B cell (primary cell): Measurements from ENCODE around the gene KCNIP1. TPM values are rescaled to one million over a fixed set of nuclear protein-coding genes. Genes with fewer than 3 reads are reported as not detected.

Experiments
- ATAC-seq: fragments of 200-7000 bp; cut with Tn5 transposase; one replicate; pipeline ENCODE4 v1.10.0; 2021; ENCODE audit warnings: low read depth, mild to moderate bottlenecking, moderate number of reproducible peaks, moderate library complexity
- CTCF ChIA-PET: fragments of 350-600 bp; sonication (Branson Sonifier 250); formaldehyde crosslinking; loops from one replicate; lab custom pipeline; 2021; ENCODE audit warnings: antibody characterized with exemption, inconsistent platforms; lab: Charles Lee
- POLR2A ChIA-PET: fragments of 350-600 bp; sonication (Branson Sonifier 250); formaldehyde crosslinking; loops from one replicate; lab custom pipeline; 2021; ENCODE audit warnings: antibody characterized with exemption; lab: Charles Lee
- DNase-seq: peaks from one replicate; pipeline ENCODE4 v3.0.0; 2013
- H2AFZ ChIP-seq: 2 replicates; pipeline ENCODE4 v1.6.1; 2012; ENCODE audit warnings: mild to moderate bottlenecking, low read depth, low read length; ENCODE audit not compliant: insufficient read depth, poor library complexity, severe bottlenecking
- H3K27ac ChIP-seq, 2 donors: 1 replicate in 1 of 2; 2 replicates in 1 of 2; pipeline ENCODE4 v1.5.1; 2012 to 2013; ENCODE audit warnings: low read length in 2 of 2, mild to moderate bottlenecking in 2 of 2, moderate library complexity in 1 of 2
- H3K27me3 ChIP-seq, 4 experiments: fragments of 200-600 bp in 1 of 4; sonication (generic) in 1 of 4; replicated peaks in 1 of 4; 1 replicate in 2 of 4; 2 replicates in 2 of 4; pipeline versions ENCODE4 v1.6.1 to v1.7.0; 2013 to 2016; ENCODE audit warnings: low read length in 3 of 4, mild to moderate bottlenecking in 2 of 4, mixed read lengths in 1 of 4, moderate library complexity in 1 of 4; ENCODE audit not compliant: insufficient read depth in 4 of 4, control insufficient read depth in 3 of 4; ENCODE audit errors: control extremely low read depth in 1 of 4
- H3K36me3 ChIP-seq, 2 experiments: replicated peaks in 1 of 2; 1 replicate in 1 of 2; 2 replicates in 1 of 2; pipeline versions ENCODE4 v1.6.1 to v1.7.1; 2013; ENCODE audit warnings: low read length in 1 of 2; ENCODE audit not compliant: insufficient read depth in 2 of 2, control insufficient read depth in 1 of 2; ENCODE audit errors: control extremely low read depth in 1 of 2, extremely low read depth in 1 of 2
- H3K4me1 ChIP-seq, 2 donors: fragments of 200-600 bp in 1 of 2; sonication (generic) in 1 of 2; 1 replicate in 1 of 2; 2 replicates in 1 of 2; pipeline versions ENCODE4 v1.5.1 to v1.6.1; 2013 to 2017; ENCODE audit warnings: low read length in 2 of 2; ENCODE audit not compliant: control insufficient read depth in 2 of 2, insufficient read depth in 2 of 2
- H3K4me2 ChIP-seq: replicated peaks from 2 replicates; pipeline ENCODE3; 2012; ENCODE audit warnings: mild to moderate bottlenecking, low read depth, low read length; ENCODE audit not compliant: poor library complexity, severe bottlenecking
- H3K4me3 ChIP-seq, 5 experiments: fragments of 200-600 bp in 1 of 5; sonication (generic) in 1 of 5; 1 replicate in 3 of 5; 2 replicates in 2 of 5; pipeline versions ENCODE4 v1.5.1 to v1.7.0; 2011 to 2016; ENCODE audit warnings: low read length in 4 of 5, mild to moderate bottlenecking in 4 of 5, low read depth in 2 of 5, control low read depth in 1 of 5, moderate library complexity in 1 of 5; ENCODE audit not compliant: insufficient read depth in 1 of 5; ENCODE audit errors: control extremely low read depth in 1 of 5, extremely low read depth in 1 of 5
- H3K79me2 ChIP-seq: fragments of 200-600 bp; sonication (generic); one replicate; pipeline ENCODE4 v1.6.0; 2016; ENCODE audit warnings: low read length; ENCODE audit not compliant: control insufficient read depth, insufficient read depth
- H3K9ac ChIP-seq: fragments of 200-600 bp; sonication (generic); 2 replicates; pipeline ENCODE4 v1.6.1; 2017; ENCODE audit warnings: mild to moderate bottlenecking, low read length, moderate library complexity
- H3K9me3 ChIP-seq, 3 donors: one replicate each; pipeline versions ENCODE4 v1.6.1 to v1.7.1; 2013; ENCODE audit warnings: low read length in 2 of 3; ENCODE audit not compliant: control insufficient read depth in 2 of 3, insufficient read depth in 1 of 3; ENCODE audit errors: control extremely low read depth in 1 of 3
- H4K20me1 ChIP-seq: 2 replicates; pipeline ENCODE4 v1.6.0; 2012; ENCODE audit warnings: mild to moderate bottlenecking, low read length; ENCODE audit not compliant: insufficient read depth, control insufficient read depth, poor library complexity, severe bottlenecking
- H3K27ac Mint-ChIP-seq: one replicate; pipeline ENCODE4 v1.8.0; 2021; ENCODE audit warnings: mixed read lengths
- H3K27me3 Mint-ChIP-seq: one replicate; pipeline ENCODE4 v1.8.0; 2021; ENCODE audit warnings: mixed read lengths
- H3K4me1 Mint-ChIP-seq: one replicate; pipeline ENCODE4 v1.8.0; 2021; ENCODE audit warnings: mixed read lengths
- H3K4me3 Mint-ChIP-seq: one replicate; pipeline ENCODE4 v1.8.0; 2021; ENCODE audit warnings: mixed read lengths
- H3K9me3 Mint-ChIP-seq: one replicate; pipeline ENCODE4 v1.8.0; 2022; ENCODE audit warnings: mixed read lengths; ENCODE audit not compliant: insufficient read depth
- EZH2 ChIP-seq: IDR thresholded peaks from 2 replicates; pipeline ENCODE4 v1.6.1; 2012; ENCODE audit warnings: borderline replicate concordance, low read depth, mild to moderate bottlenecking, moderate library complexity, low read length; ENCODE audit not compliant: insufficient read depth, poor library complexity, severe bottlenecking
- WGBS: methylation state at CpG from one replicate; pipeline ENCODE4 v1.1.5; 2013; ENCODE audit warnings: missing lambda C conversion rate; ENCODE audit not compliant: insufficient coverage; 5-methylcytosine and 5-hydroxymethylcytosine counted together
- intact Hi-C: fragments of 100-400 bp; cut with micrococcal nuclease; formaldehyde crosslinking; loops from one replicate; pipeline ENCODE4 v1.10.0; 2022
- polyA plus RNA-seq: library from polyadenylated mRNA; depleted of rRNA; stranded (reverse); fragments of >200 nt; gene quantifications from 2 replicates; pipeline ENCODE4 v1.2.3, GENCODE V29; 2012
- total RNA-seq, 2 donors: library from RNA; stranded (reverse); fragments of 120-200 nt in 1 of 2; gene quantifications; 1 replicate in 1 of 2; 2 replicates in 1 of 2; pipeline versions ENCODE4 v1.2.3 to v1.2.4, GENCODE V29; 2013 to 2022
- TF ChIP-seq, protein P1 (sequence below): fragments of 200-600 bp; IDR thresholded peaks from one replicate; pipeline ENCODE4 v1.8.0; 2022; ENCODE audit warnings: antibody characterized with exemption, mild to moderate bottlenecking

KCNIP1 gene
- total and polyA plus RNA-seq, 2 donors (not counting 1 experiment from before 2014, with no cell fraction given): not detected

DNA sequence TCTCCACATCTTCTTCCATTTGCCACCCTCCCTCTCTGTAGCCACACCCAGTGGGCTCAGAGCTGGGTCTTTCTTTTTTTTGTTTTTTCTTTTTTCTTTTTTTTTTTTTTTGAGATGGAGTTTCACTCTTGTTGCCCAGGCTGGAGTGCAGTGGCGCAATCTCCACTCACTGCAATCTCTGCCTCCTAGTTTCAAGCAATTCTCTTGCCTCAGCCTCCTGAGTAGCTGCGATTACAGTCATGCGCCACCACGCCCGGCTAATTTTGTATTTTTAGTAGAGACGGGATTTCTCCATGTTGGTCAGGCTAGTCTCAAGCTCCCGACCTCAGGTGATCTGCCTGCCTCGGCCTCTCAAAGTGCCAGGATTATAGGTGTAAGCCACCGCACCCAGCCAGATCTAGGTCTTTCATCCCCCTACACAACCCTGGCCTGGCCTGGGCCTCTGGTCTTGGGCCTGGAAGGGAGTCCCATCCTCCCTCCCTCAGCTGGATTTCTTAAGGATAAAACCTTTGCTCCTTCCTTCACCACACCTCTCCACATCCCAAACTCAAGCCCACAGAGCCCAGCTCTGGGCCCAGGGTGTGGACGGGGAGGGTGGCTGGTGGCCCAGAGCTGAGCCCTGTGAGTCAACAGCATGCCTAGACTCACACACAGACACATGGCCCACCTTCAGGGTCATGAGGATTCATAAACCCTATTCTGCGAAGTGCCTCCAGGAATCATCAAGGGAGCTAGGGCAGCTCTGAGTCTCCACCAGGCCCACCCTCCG lies 18.8 kb upstream of the KCNIP1 start:
- ChIA-PET POLR2A (no interaction called here), CTCF (interaction anchor here (0.7 kb wide), 1 partner anchor 32 kb away, joined by 3 read pairs; no protein-coding TSS in a partner anchor)
- no peaks in the 10 kb centered on the region for H3K36me3 ChIP-seq
- H3K9me3 ChIP-seq: no peaks in the 10 kb centered on the region
- ATAC-seq: no peak
- H3K4me3 ChIP-seq: no peak overlapping the region
- Mint-ChIP-seq H3K27me3 (peaks cover 6% of the 10 kb centered on the region), H3K27ac (no peak overlapping the region), H3K4me3 (no peak overlapping the region), H3K4me1 (no peaks in the 10 kb centered on the region), H3K9me3 (no peaks in the 10 kb centered on the region)
- H2AFZ ChIP-seq: no peak overlapping the region
- intact Hi-C loops: no loop called here
- DNase-seq: no peak
- H3K4me2 ChIP-seq: no peak overlapping the region
- no peak overlapping the region for H3K27ac ChIP-seq
- H4K20me1 ChIP-seq: no peaks in the 10 kb centered on the region
- no peaks in the 10 kb centered on the region for H3K4me1 ChIP-seq
- 100% methylated on average over 7 of the region's 12 CpGs for WGBS
- no peak overlapping the region for H3K9ac ChIP-seq
- TF ChIP-seq, protein P1, sequence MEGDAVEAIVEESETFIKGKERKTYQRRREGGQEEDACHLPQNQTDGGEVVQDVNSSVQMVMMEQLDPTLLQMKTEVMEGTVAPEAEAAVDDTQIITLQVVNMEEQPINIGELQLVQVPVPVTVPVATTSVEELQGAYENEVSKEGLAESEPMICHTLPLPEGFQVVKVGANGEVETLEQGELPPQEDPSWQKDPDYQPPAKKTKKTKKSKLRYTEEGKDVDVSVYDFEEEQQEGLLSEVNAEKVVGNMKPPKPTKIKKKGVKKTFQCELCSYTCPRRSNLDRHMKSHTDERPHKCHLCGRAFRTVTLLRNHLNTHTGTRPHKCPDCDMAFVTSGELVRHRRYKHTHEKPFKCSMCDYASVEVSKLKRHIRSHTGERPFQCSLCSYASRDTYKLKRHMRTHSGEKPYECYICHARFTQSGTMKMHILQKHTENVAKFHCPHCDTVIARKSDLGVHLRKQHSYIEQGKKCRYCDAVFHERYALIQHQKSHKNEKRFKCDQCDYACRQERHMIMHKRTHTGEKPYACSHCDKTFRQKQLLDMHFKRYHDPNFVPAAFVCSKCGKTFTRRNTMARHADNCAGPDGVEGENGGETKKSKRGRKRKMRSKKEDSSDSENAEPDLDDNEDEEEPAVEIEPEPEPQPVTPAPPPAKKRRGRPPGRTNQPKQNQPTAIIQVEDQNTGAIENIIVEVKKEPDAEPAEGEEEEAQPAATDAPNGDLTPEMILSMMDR: no peak
- no peak for TF ChIP-seq EZH2
- H3K79me2 ChIP-seq: no peaks in the 10 kb centered on the region
- H3K27me3 ChIP-seq: peaks cover 0 to 4% (median 0%) of the 10 kb centered on the region in 4 experiments

GRCh38 chr5:170485616-170485911 lies 18.3 kb upstream of the KCNIP1 start:
- no peak overlapping the region for H3K4me2 ChIP-seq
- H3K79me2 ChIP-seq: no peaks in the 10 kb centered on the region
- H3K27me3 ChIP-seq: peaks cover 0 to under 1% (median 0%) of the 10 kb centered on the region in 4 experiments
- CTCF ChIA-PET: no interaction called here
- H3K9ac ChIP-seq: no peak overlapping the region
- H4K20me1 ChIP-seq: no peaks in the 10 kb centered on the region
- no peak overlapping the region for H3K4me3 Mint-ChIP-seq
- H3K4me1 ChIP-seq: no peaks in the 10 kb centered on the region
- no peak overlapping the region for H3K27ac ChIP-seq
- no peak overlapping the region for H2AFZ ChIP-seq
- POLR2A ChIA-PET: no interaction called here
- no peaks in the 10 kb centered on the region for H3K9me3 Mint-ChIP-seq
- H3K27ac Mint-ChIP-seq: no peak overlapping the region
- no peaks in the 10 kb centered on the region for H3K4me1 Mint-ChIP-seq
- no peaks in the 10 kb centered on the region for H3K36me3 ChIP-seq
- no peak overlapping the region for H3K4me3 ChIP-seq
- DNase-seq: no peak
- peaks cover 6% of the 10 kb centered on the region for H3K27me3 Mint-ChIP-seq
- ATAC-seq: no peak
- intact Hi-C loops: no loop called here
- TF ChIP-seq, protein P1: no peak
- no peak for TF ChIP-seq EZH2
- no peaks in the 10 kb centered on the region for H3K9me3 ChIP-seq
